NT2/D1 (cell line): Measurements from ENCODE around the gene TPPP2.

ENCODE experiments used
- DNase-seq: peaks from one replicate; pipeline ENCODE4 v3.0.0-alpha.2; 2011; ENCODE audit warnings: low read depth, low spot score
- H3K27me3 ChIP-seq: 2 replicates; pipeline ENCODE4 v1.6.0; 2011; ENCODE audit warnings: mild to moderate bottlenecking; ENCODE audit not compliant: insufficient read length, insufficient read depth
- H3K36me3 ChIP-seq: 2 replicates; pipeline ENCODE4 v1.6.1; 2011; ENCODE audit warnings: mild to moderate bottlenecking, low read length, mixed read lengths; ENCODE audit not compliant: insufficient read depth, insufficient read length
- H3K4me1 ChIP-seq: 2 replicates; pipeline ENCODE4 v1.5.1; 2011; ENCODE audit not compliant: insufficient read depth, insufficient read length
- H3K4me3 ChIP-seq: 2 replicates; pipeline ENCODE4 v1.5.1; 2011; ENCODE audit warnings: low read depth; ENCODE audit not compliant: insufficient read length
- H3K9ac ChIP-seq: 2 replicates; pipeline ENCODE4 v1.6.0; 2011; ENCODE audit warnings: low read depth; ENCODE audit not compliant: insufficient read length
- H3K9me3 ChIP-seq: 2 replicates; pipeline ENCODE4 v1.5.1; 2011; ENCODE audit warnings: mild to moderate bottlenecking, low read length; ENCODE audit not compliant: insufficient read depth
- SUZ12 ChIP-seq: IDR thresholded peaks from 2 replicates; pipeline ENCODE4 v1.6.1; 2011; ENCODE audit not compliant: insufficient read length, insufficient read depth; ENCODE audit errors: extremely low read depth
- YY1 ChIP-seq: IDR thresholded peaks from 2 replicates; pipeline ENCODE4 v1.6.1; 2011; ENCODE audit not compliant: insufficient read length, insufficient read depth
- ZNF274 ChIP-seq: IDR thresholded peaks from 2 replicates; pipeline ENCODE4 v1.6.1; 2011; ENCODE audit warnings: mild to moderate bottlenecking, low read depth, low read length

TPPP2 gene

DNA sequence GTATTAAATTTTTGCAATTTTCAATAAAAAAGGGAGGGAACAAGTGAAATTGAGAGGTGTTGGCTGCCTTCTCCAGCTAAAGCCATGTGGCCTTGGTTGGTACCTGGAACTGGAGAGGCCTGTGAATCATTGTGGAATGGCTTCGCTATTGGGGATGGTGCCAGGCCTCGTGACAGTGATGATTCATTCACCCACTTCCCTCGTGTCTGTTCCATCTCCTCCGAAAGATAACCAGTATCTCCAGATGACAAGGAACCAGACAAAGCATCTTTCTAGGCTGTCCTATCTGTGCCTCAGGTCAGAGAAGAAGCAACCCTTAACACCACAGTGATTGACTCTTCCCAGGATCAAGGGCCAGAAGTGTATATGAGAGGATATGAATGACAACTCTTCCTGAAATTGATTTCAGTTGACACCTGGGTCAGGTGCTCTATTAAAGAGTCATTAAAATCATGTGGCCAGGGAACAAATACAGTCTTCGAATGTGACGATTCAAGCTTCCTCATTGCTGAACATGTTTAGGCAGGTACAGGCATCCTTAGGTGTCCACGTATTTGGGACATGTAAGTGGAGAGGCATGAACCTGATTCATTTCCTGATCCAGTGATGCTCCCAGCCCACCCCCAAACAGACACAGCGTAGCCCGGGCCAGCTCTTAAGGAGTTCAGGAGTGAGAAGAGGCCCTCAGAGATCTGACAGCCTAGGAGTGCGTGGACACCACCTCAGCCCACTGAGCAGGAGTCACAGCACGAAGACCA lies 11.8 kb downstream of the TPPP2 start, which contains the start of gene RNASE7:
Gene RNASE7, plus strand, starts transcription at position 687 of the 758 bp plus-strand sequence. CDS start 631 bp downstream, outside the sequence.
- no peak for DNase-seq
- no peaks in the 10 kb centered on the region for H3K9me3 ChIP-seq
- H3K4me1 ChIP-seq = peaks cover 3% of the 10 kb centered on the region
- no peak for TF ChIP-seq ZNF274
- TF ChIP-seq YY1 = no peak
- no peaks in the 10 kb centered on the region for H3K36me3 ChIP-seq
- no peak within 1 kb of the TSS for H3K9ac ChIP-seq
- H3K4me3 ChIP-seq = no peak within 1 kb of the TSS
- no peaks in the 10 kb centered on the region for H3K27me3 ChIP-seq

DNA sequence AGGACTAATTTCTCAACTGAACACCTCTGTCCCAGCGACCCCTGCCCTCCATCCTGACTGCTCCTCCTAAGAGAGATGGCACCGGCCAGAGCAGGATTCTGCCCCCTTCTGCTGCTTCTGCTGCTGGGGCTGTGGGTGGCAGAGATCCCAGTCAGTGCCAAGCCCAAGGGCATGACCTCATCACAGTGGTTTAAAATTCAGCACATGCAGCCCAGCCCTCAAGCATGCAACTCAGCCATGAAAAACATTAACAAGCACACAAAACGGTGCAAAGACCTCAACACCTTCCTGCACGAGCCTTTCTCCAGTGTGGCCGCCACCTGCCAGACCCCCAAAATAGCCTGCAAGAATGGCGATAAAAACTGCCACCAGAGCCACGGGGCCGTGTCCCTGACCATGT lies 12.9 kb downstream of the TPPP2 start:
- DNase-seq = no peak
- TF ChIP-seq YY1 (no peak), SUZ12 (no peak), ZNF274 (no peak)
- H3K4me3 ChIP-seq = no peak overlapping the region
- no peak overlapping the region for H3K9ac ChIP-seq
- no peaks in the 10 kb centered on the region for H3K36me3 ChIP-seq
- H3K4me1 ChIP-seq = peaks cover 3% of the 10 kb centered on the region
- H3K9me3 ChIP-seq = no peaks in the 10 kb centered on the region
- no peaks in the 10 kb centered on the region for H3K27me3 ChIP-seq

DNA sequence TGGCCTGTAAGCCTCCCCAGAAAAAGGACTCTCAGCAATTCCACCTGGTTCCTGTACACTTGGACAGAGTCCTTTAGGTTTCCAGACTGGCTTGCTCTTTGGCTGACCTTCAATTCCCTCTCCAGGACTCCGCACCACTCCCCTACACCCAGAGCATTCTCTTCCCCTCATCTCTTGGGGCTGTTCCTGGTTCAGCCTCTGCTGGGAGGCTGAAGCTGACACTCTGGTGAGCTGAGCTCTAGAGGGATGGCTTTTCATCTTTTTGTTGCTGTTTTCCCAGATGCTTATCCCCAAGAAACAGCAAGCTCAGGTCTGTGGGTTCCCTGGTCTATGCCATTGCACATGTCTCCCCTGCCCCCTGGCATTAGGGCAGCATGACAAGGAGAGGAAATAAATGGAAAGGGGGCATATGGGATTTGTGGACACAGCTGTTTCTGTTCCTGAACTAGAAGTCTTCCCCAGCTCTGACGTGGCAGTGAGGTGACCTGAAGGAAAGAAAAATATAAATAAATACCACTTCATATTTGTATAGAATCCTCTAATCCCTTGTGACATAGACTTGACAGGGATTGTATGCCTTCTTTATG lies 13.5 kb downstream of the TPPP2 start:
- Histone ChIP-seq H3K9ac (no peak overlapping the region), H3K4me1 (peaks cover 3% of the 10 kb centered on the region), H3K27me3 (no peaks in the 10 kb centered on the region), H3K4me3 (no peak overlapping the region), H3K9me3 (no peaks in the 10 kb centered on the region), H3K36me3 (no peaks in the 10 kb centered on the region)
- TF ChIP-seq YY1 (no peak), ZNF274 (no peak), SUZ12 (no peak)
- DNase-seq = no peak

DNA sequence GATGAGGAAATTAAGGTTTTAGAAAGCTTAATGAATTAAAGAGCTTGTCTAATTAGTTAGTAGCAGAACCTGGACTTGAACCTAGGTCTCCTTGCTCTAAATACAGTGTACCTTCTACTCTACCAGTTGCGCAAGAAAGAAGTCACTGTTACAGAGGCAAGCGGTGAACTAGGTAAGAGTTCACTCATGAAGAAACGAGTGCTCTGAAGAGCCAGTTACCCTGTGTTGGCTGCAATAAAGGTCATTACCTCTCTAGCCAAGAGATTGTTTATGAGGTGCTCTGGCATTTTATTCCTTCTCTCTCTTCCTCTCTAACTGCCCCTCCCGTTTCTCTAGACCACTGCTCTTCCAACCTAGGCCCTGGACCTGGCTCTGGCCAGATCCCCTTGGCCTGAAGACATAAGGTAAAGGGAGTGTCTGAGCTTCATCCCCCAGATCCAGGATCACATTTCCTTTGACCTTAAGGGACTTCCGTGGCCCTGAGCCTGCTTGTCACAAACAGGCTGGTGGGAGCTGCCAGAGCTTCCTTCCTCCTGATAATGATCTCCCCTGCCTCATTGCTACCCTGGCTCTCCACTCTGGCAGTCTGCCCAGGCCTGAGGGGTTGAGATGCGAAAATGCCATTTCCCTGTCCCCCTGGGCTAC lies 14.1 kb downstream of the TPPP2 start:
- no peaks in the 10 kb centered on the region for H3K36me3 ChIP-seq
- DNase-seq = no peak
- H3K4me1 ChIP-seq = peaks cover 3% of the 10 kb centered on the region
- no peak for TF ChIP-seq SUZ12
- no peak for TF ChIP-seq YY1
- TF ChIP-seq ZNF274 = no peak
- no peak overlapping the region for H3K4me3 ChIP-seq
- no peak overlapping the region for H3K9ac ChIP-seq
- no peaks in the 10 kb centered on the region for H3K9me3 ChIP-seq
- no peaks in the 10 kb centered on the region for H3K27me3 ChIP-seq

DNA sequence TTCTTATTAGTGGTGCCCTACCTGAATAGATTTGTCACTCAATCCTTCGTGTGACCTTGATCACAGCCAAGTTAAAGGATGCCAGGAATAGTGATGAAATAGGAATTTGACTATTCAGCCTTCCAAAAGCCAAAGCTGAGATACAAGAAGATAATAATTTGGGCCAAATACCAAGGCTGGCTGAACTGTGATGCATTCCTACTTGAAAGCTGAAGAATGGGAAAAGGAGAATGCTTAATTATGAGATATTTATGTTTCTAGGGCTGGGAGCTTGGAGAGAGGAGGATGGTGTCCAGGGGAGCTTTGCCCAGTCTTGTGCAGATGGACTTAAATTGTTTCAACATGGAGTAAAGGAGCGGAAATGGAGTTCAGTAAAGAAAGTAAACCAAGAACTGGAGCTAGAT lies 17.4 kb downstream of the TPPP2 start:
- TF ChIP-seq YY1 = no peak
- TF ChIP-seq SUZ12 = no peak
- no peak for TF ChIP-seq ZNF274
- H3K27me3 ChIP-seq = no peaks in the 10 kb centered on the region
- no peak for DNase-seq
- peaks cover 3% of the 10 kb centered on the region for H3K4me1 ChIP-seq
- no peak overlapping the region for H3K9ac ChIP-seq
- H3K36me3 ChIP-seq = no peaks in the 10 kb centered on the region
- H3K9me3 ChIP-seq = no peaks in the 10 kb centered on the region
- H3K4me3 ChIP-seq = no peak overlapping the region

DNA sequence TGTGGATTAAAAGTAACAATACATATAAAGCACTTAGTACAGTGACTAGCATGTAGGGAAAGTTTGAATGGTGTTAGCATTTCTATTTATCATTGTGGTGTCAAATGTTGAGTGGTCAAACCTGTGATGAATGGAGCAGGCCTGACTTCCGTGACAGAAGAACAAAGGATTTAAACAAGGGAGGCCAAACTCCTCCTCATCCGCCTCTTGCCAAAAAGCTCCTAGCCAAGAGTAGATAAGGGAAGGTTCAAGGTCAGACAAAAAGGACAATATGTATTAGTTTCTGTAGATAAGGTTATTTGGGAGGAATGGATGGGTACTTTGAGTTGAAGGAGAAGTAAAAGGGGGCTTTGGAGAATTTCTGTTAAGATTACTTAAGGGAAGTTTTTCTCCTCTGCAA lies 18.6 kb downstream of the TPPP2 start:
- H3K27me3 ChIP-seq = no peaks in the 10 kb centered on the region
- H3K9ac ChIP-seq = no peak overlapping the region
- H3K4me1 ChIP-seq = peaks cover 3% of the 10 kb centered on the region
- TF ChIP-seq SUZ12 (no peak), ZNF274 (no peak), YY1 (no peak)
- no peaks in the 10 kb centered on the region for H3K9me3 ChIP-seq
- H3K36me3 ChIP-seq = no peaks in the 10 kb centered on the region
- no peak overlapping the region for H3K4me3 ChIP-seq
- DNase-seq = no peak

DNA sequence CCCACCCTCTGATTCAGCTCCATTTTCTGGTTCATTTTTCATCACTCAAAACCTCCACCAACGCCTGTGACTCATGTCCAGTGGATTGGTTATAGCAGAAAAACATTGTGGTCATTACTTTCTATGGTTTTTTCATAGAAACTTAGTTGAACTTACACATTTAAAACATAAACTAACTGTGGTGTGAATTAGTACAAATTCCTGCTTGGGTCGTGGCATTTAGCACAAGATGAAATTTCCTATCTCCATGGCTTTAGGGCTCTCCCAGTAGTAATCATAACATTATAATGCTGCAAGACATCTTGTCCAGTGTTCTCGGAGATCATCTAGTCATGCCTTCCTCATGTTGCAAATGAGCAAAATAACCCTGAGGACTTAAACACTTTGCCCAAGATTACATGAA lies 19.3 kb downstream of the TPPP2 start:
- no peak overlapping the region for H3K4me3 ChIP-seq
- peaks cover 3% of the 10 kb centered on the region for H3K4me1 ChIP-seq
- no peaks in the 10 kb centered on the region for H3K36me3 ChIP-seq
- H3K9ac ChIP-seq = no peak overlapping the region
- no peak for TF ChIP-seq ZNF274
- no peak for TF ChIP-seq YY1
- no peak for TF ChIP-seq SUZ12
- H3K9me3 ChIP-seq = no peaks in the 10 kb centered on the region
- H3K27me3 ChIP-seq = no peaks in the 10 kb centered on the region
- DNase-seq = no peak
